Upper lobe of left lung (tissue), 6 donors: ENCODE results near the gene C22orf15. TPM values are rescaled to one million over a fixed set of nuclear protein-coding genes. Genes with fewer than 3 reads are reported as not detected.

ENCODE experiments used
- ATAC-seq, 2 donors: fragments of 200-7000 bp; cut with Tn5 transposase; one replicate each; pipeline ENCODE4 v1.9.1; 2022; ENCODE audit warnings: mild to moderate bottlenecking in 2 of 2, moderate library complexity in 2 of 2; ENCODE audit not compliant: low FRiP score in 2 of 2
- DNase-seq, 2 donors: peaks; one replicate each; pipeline ENCODE4 v3.0.0-alpha.2; 2019 to 2020
- H3K27ac ChIP-seq, 4 donors: fragments of 200-600 bp; sonication (generic); one replicate each; pipeline ENCODE4 v1.5.1; 2016 to 2019
- H3K27me3 ChIP-seq, 4 donors: fragments of 200-600 bp; sonication (generic); one replicate each; pipeline ENCODE4 v1.5.1; 2017 to 2019
- H3K36me3 ChIP-seq, 4 donors: fragments of 200-600 bp; sonication (generic); one replicate each; pipeline ENCODE4 v1.5.1; 2016 to 2019
- H3K4me1 ChIP-seq, 4 donors: fragments of 200-600 bp; sonication (generic); one replicate each; pipeline ENCODE4 v1.5.1; 2018 to 2019
- H3K4me3 ChIP-seq, 4 donors: fragments of 200-600 bp; sonication (generic); one replicate each; pipeline ENCODE4 v1.5.1; 2017 to 2019; ENCODE audit warnings: mild to moderate bottlenecking in 2 of 4, moderate library complexity in 1 of 4
- H3K9me3 ChIP-seq, 4 donors: fragments of 200-600 bp; sonication (generic); one replicate each; pipeline ENCODE4 v1.5.1; 2018 to 2019
- EP300 ChIP-seq, 4 donors: sonication (generic); formaldehyde crosslinking; IDR thresholded peaks; one replicate each; pipeline ENCODE4 v1.5.1; 2017; ENCODE audit warnings: antibody characterized with exemption in 4 of 4, control low read depth in 2 of 4
- POLR2A ChIP-seq, 4 donors: fragments of 450-650 bp; IDR thresholded peaks; one replicate each; pipeline ENCODE4 v1.5.1; 2016 to 2017; ENCODE audit warnings: antibody characterized with exemption in 4 of 4, mild to moderate bottlenecking in 2 of 4
- POLR2AphosphoS5 ChIP-seq, 2 donors: sonication (generic); formaldehyde crosslinking; IDR thresholded peaks; one replicate each; pipeline ENCODE4 v1.5.1; 2017; ENCODE audit warnings: antibody characterized with exemption in 2 of 2
- whole genome bisulfite sequencing, 2 donors: methylation state at CpG; one replicate each; pipeline ENCODE4 v1.1.5; 2017 to 2018; 5-methylcytosine and 5-hydroxymethylcytosine counted together
- total RNA-seq, 6 donors: library from RNA; depleted of rRNA in 4 of 6; stranded (reverse); fragments of >200 nt in 4 of 6; gene quantifications; one replicate each; pipeline versions ENCODE4 v1.1.0 to v1.2.1, GENCODE V29; 2016 to 2021
- TF ChIP-seq, protein P1 (sequence below), 6 experiments: fragments of 450-650 bp in 4 of 6; fragments of 200-600 bp in 2 of 6; sonication (generic) in 2 of 6; IDR thresholded peaks; one replicate each; pipeline ENCODE4 v1.5.1; 2016 to 2019; ENCODE audit warnings: antibody characterized with exemption in 6 of 6
- donor health status: DM: no; HTN: no; CAD: no; lungs with moderate emphysema.
- donor health status: DM: no; HTN: yes; CAD: no; lungs with severe emphysema.

The C22orf15 gene
- total RNA-seq, 6 donors from 2014 or later, result 0.29 to 7.3 (median 4.6) TPM

DNA sequence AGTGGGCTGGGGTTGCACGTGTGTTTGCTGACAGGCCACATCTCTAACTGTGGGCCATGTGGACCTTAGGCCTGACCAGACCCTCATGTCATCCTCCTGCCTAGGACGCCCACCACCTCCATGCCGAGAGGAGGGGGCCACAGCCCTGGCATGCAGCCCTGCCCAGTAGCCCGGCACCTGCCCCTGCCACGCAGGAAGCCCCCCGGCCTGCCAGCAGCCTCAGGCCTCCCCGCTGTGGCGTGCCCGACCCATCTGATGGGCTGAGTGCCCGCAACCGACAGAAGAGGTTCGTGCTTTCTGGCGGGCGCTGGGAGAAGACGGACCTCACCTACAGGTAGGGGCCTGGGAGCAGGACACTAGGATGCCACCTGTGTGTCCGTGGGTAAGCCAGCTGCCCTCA, 16.3 kb downstream of the C22orf15 start:
- 88% methylated on average over 12 of the region's 16 CpGs; no CpG with 5 or more reads in 1 of the 2 donors for WGBS, 2 donors
- H3K4me3 ChIP-seq, result no peak overlapping the region
- TF ChIP-seq POLR2A (IDR thresholded peaks at IDR 0.05), result no peak
- no peak for TF ChIP-seq POLR2AphosphoS5 (IDR thresholded peaks at IDR 0.05)
- TF ChIP-seq, protein P1, sequence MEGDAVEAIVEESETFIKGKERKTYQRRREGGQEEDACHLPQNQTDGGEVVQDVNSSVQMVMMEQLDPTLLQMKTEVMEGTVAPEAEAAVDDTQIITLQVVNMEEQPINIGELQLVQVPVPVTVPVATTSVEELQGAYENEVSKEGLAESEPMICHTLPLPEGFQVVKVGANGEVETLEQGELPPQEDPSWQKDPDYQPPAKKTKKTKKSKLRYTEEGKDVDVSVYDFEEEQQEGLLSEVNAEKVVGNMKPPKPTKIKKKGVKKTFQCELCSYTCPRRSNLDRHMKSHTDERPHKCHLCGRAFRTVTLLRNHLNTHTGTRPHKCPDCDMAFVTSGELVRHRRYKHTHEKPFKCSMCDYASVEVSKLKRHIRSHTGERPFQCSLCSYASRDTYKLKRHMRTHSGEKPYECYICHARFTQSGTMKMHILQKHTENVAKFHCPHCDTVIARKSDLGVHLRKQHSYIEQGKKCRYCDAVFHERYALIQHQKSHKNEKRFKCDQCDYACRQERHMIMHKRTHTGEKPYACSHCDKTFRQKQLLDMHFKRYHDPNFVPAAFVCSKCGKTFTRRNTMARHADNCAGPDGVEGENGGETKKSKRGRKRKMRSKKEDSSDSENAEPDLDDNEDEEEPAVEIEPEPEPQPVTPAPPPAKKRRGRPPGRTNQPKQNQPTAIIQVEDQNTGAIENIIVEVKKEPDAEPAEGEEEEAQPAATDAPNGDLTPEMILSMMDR (IDR thresholded peaks at IDR 0.05), result no peak
- TF ChIP-seq EP300 (IDR thresholded peaks at IDR 0.05), result no peak
- no peaks in the 10 kb centered on the region for H3K27me3 ChIP-seq
- no peak overlapping the region for H3K27ac ChIP-seq
- peaks cover 0 to 6% (median 1%) of the 10 kb centered on the region in 4 donors for H3K4me1 ChIP-seq
- DNase-seq, result no peak
- H3K36me3 ChIP-seq, result no peaks in the 10 kb centered on the region
- H3K9me3 ChIP-seq, result no peaks in the 10 kb centered on the region
- ATAC-seq, result no peak

DNA sequence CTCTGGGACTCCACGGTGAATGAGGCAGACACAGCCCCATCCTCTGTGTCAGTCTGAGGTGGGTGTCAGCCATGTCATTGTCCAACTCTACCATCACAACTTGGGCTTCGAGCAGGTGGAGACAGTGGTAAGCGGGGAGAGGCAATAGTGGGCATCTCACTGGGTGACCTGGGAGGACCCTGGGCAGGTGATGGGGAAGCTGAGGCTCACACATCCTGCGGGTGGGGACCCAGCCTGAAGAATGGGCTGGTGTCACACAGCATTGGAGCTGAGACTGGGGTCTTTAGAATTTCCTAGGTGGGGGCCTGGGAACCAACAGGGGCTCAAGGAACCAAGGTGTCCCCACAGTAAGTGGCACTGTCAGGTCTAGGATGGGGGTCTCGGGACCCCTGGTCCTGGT, 16.9 kb downstream of the C22orf15 start:
- H3K4me1 ChIP-seq, result no peaks in the 10 kb centered on the region
- no peaks in the 10 kb centered on the region for H3K9me3 ChIP-seq
- ATAC-seq (no peak), DNase-seq (no peak)
- no peaks in the 10 kb centered on the region for H3K27me3 ChIP-seq
- no peak overlapping the region for H3K4me3 ChIP-seq
- WGBS, 2 donors, result 79 to 100% methylated on average over 2 to 5 of the region's 5 CpGs
- H3K27ac ChIP-seq, result no peak overlapping the region
- no peak for TF ChIP-seq POLR2A (IDR thresholded peaks at IDR 0.05)
- TF ChIP-seq POLR2AphosphoS5 (IDR thresholded peaks at IDR 0.05), result no peak
- no peak for TF ChIP-seq EP300 (IDR thresholded peaks at IDR 0.05)
- TF ChIP-seq, protein P1 (IDR thresholded peaks at IDR 0.05), result no peak
- H3K36me3 ChIP-seq, result no peaks in the 10 kb centered on the region

DNA sequence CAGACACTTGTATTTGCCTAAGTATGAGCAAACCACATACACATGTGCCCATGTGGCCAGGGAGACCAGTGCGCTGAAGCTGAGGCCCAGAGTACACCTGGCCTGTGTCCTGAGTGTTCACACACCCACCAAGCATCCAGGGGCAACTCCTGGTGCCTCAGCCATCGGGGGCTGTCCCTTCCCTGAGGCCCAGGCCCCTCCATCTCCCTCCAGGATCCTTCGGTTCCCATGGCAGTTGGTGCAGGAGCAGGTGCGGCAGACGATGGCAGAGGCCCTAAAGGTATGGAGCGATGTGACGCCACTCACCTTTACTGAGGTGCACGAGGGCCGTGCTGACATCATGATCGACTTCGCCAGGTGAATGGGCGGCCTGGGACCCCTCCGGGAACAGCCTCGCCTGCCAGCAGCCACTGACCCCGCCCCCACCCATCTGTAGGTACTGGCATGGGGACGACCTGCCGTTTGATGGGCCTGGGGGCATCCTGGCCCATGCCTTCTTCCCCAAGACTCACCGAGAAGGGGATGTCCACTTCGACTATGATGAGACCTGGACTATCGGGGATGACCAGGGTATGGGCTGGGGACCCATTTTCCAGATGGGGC, 17.5 kb downstream of the C22orf15 start:
- H3K4me1 ChIP-seq, result no peaks in the 10 kb centered on the region
- ATAC-seq (no peak), DNase-seq (no peak)
- TF ChIP-seq EP300 (IDR thresholded peaks at IDR 0.05) (no peak), POLR2A (IDR thresholded peaks at IDR 0.05) (no peak), POLR2AphosphoS5 (IDR thresholded peaks at IDR 0.05) (no peak)
- TF ChIP-seq, protein P1 (IDR thresholded peaks at IDR 0.05), result no peak
- no peak overlapping the region for H3K27ac ChIP-seq
- H3K27me3 ChIP-seq, result no peaks in the 10 kb centered on the region
- H3K4me3 ChIP-seq, result no peak overlapping the region
- no peaks in the 10 kb centered on the region for H3K36me3 ChIP-seq
- WGBS, 2 donors, result 88 to 98% methylated on average over 9 to 17 of the region's 20 CpGs
- no peaks in the 10 kb centered on the region for H3K9me3 ChIP-seq

DNA sequence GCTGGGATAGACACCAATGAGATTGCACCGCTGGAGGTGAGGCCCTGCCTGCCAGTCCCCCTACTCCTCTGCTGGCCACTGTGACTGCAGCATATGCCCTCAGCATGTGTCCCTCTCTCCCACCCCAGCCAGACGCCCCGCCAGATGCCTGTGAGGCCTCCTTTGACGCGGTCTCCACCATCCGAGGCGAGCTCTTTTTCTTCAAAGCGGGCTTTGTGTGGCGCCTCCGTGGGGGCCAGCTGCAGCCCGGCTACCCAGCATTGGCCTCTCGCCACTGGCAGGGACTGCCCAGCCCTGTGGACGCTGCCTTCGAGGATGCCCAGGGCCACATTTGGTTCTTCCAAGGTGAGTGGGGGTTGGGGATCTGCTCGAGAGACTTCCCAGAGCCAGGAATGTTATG, 18.3 kb downstream of the C22orf15 start:
- TF ChIP-seq EP300 (IDR thresholded peaks at IDR 0.05) (no peak), POLR2A (IDR thresholded peaks at IDR 0.05) (no peak), POLR2AphosphoS5 (IDR thresholded peaks at IDR 0.05) (no peak)
- TF ChIP-seq, protein P1 (IDR thresholded peaks at IDR 0.05), result no peak
- Histone ChIP-seq H3K27me3 (no peaks in the 10 kb centered on the region), H3K4me1 (peaks cover under 1 to 1% (median under 1%) of the 10 kb centered on the region in 4 donors), H3K27ac (no peak overlapping the region), H3K36me3 (no peaks in the 10 kb centered on the region), H3K4me3 (no peak overlapping the region), H3K9me3 (no peaks in the 10 kb centered on the region)
- 90 to 92% methylated on average over 12 to 15 of the region's 15 CpGs for WGBS, 2 donors
- no peak for DNase-seq
- ATAC-seq, result no peak
